ENCODE data around the gene STAMBPL1.

The STAMBPL1 gene

DNA sequence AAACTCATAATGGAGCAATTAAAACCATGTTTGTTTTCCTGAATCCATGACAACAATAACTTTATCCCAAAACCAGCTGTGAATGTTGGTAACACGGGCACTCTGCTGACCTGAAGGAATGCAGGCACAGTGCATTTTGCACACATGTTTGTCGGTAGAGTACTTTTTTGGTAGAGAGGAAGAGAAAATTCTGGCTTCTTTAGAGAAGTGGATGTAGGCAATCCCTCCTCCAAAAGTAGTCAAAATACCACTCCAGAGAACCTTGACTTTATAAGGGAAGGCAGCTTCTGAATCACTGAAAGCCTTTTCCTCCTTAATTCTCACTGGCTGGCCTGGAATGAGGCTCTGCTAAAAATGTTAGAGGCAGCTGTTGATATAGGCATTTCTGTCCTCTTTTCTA lies 88.3 kb downstream of the STAMBPL1 start:
- no peaks in the 10 kb centered on the region for H3K4me1 Mint-ChIP-seq
- H3K36me3 Mint-ChIP-seq = no peaks in the 10 kb centered on the region
- DNase-seq (ENCODE audit: low spot score in 2 of 2) (no peak), ATAC-seq (ENCODE audit: low read depth) (no peak)
- H3K9me3 Mint-ChIP-seq = no peaks in the 10 kb centered on the region
- no peak overlapping the region for H3K4me3 Mint-ChIP-seq
- no peaks in the 10 kb centered on the region for H3K27me3 Mint-ChIP-seq
- H3K27ac Mint-ChIP-seq = no peak overlapping the region

DNA sequence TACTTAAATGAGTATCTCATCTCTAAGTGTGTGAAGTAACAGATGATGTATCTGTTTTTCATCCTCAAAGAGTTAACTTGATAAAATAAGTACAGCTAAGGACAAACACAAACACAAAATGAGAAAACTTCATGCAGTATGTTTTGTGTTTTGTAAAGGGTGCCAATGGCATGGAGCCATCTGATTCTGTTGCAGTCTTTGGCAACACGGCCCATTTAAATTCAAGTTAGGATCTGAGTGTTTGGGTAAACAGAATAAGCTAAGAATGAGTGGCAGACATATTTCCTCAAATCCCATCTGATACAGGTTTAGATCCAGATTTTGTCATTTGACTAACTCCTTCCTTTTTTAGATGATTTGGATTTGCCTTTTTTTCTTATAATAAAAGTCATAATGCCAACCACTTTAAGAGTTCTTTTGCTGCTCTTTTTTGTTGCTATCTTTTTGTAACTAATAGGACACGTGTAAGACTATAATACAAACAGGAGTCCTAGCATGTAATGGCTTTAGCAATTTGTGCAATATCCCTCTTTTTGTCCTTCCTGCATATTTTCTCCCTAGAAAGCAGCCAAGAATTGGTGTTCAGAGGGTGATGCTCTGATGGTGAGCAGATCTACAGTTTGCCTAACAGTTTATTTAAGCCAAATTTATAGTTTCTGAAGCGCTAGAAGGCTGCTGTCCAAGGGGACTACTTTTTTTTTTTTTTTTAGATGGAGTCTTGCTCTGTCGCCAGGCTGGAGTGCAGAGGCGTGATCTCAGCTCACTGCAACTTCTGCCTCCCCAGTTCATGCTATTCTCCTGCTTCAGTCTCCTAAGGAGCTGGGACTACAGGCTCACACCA lies 91.4 kb downstream of the STAMBPL1 start:
- DNase-seq (ENCODE audit: low spot score in 2 of 2) (no peak), ATAC-seq (ENCODE audit: low read depth) (no peak)
- no peaks in the 10 kb centered on the region for H3K27me3 Mint-ChIP-seq
- H3K27ac Mint-ChIP-seq = no peak overlapping the region
- no peaks in the 10 kb centered on the region for H3K36me3 Mint-ChIP-seq
- H3K9me3 Mint-ChIP-seq = no peaks in the 10 kb centered on the region
- no peak overlapping the region for H3K4me3 Mint-ChIP-seq
- peaks cover 2% of the 10 kb centered on the region for H3K4me1 Mint-ChIP-seq
